NOMO-1 (cell line): ENCODE measurements around the gene B4GALT5.
"Not testable (repeated sequence)": the region's sequence is repeated elsewhere in the genome, so short reads cannot be mapped to it uniquely, and the experiment has no call there.

Experiments
- DNase-seq, 2 experiments: peaks; one replicate each; lab custom pipeline; 2025; ENCODE audit not compliant: unreplicated experiment in 2 of 2; lab: John Stamatoyannopoulos, UW

The B4GALT5 gene

GRCh38 chr20:49633023-49633422 lies 80.7 kb downstream of the B4GALT5 start:
- DNase-seq: no peak

GRCh38 chr20:49631856-49632418 lies 81.7 kb downstream of the B4GALT5 start:
- DNase-seq: no peak

GRCh38 chr20:49631061-49631716 lies 82.5 kb downstream of the B4GALT5 start:
- no peak for DNase-seq

GRCh38 chr20:49630396-49630951 lies 83.2 kb downstream of the B4GALT5 start:
- DNase-seq: no peak

DNA sequence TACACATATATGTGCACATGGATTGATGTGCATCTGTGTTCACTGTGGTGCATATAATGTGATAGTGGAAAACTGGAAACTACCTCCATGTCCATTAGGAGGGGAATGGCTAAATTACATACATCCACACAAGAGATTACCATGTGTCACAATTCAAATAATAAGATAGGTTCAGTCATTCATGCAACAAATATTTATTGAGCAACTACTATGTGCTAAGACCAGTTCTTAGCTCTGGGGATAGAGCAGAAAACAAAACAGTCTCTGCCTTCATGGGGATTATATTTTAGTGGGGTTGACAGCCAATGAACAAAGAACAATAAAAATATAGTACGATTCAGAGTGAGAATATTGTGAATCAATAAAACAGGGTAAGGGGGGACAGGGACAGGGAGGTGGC lies 84.1 kb downstream of the B4GALT5 start:
- no peak for DNase-seq

- DNase-seq: not testable (repeated sequence)
Observed at GRCh38 chr20:49628280-49628679, 85.4 kb downstream of the B4GALT5 start.

DNA sequence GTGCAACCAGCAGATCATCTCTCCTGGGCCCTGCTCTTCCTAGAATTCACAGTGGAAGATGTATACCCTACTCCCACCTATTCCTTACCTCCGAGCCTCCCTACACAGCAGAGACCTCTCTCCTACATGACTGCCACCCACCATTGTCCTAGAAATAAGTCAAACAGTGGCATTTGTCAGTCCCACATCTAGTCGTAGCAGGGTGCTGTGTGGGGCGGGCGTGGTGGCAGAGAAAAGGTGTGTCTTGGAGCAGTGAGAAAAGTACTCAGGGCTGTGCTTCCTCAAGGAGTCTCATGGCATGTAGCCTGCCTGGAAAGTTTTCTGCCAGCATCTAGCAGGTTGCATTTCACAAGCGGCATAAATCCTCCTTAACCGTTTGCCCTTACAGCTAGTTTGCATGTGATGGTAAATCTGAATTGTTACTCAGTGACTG lies 86.3 kb downstream of the B4GALT5 start:
- no peak for DNase-seq

DNA sequence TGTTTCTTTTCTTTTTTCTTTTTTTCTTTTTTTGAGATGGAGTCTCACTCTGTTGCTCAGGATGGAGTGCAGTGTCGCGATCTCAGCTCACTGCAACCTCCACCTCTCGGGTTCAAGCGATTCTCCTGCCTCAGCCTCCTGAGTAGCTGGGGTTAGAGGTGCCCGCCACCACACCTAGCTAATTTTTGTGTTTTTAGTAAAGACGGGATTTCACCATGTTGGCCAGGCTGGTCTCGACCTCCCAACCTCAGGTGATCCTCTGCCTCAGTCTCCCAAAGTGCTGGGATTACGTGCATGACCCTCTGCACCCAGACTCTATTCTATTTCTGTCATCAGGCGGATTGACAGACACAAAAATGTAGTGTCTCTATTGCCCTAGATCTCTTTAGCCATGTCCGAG lies 88.7 kb downstream of the B4GALT5 start:
- not testable (repeated sequence) for DNase-seq

DNA sequence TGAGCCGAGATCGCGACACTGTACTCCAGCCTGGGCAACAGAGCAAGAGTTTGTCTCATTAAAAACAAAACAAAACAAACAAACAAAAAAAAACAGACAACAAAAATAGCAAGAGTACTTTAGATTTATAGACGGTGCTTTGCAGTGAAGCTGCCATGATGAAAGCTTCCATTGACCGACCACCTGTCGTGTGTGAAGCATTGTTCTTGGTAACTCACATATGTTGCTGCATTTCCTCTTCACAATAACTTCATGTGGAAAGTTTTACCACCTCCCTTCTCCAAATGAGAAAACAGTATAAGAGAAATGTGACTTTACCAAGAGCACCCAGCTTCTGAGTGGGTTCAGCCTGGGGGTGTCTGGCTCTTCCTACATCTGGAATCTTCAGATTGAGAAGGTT lies 89.4 kb downstream of the B4GALT5 start:
- no peak for DNase-seq

DNA sequence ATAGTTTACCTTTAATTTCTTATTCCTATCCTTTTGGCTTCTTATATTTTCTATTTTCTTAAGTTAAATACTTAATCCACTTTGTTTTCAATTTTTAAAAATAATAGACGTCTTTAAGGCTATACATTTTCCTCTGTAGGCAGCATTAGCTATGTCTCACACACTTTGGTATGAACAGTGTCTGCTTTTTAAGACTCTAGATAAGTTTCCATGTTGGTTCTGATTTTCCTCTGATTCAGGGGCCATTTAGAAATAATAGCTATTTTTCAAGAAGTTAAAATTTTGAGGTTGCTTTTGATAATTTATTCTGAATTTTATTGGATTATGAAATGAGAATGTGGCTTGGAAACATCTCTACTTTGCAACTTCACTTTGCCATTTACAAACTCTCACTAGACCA lies 91.4 kb downstream of the B4GALT5 start:
- DNase-seq: no peak

GRCh38 chr20:49620364-49621240 lies 93.1 kb downstream of the B4GALT5 start:
- DNase-seq: peak; percentile 39 to 58

DNA sequence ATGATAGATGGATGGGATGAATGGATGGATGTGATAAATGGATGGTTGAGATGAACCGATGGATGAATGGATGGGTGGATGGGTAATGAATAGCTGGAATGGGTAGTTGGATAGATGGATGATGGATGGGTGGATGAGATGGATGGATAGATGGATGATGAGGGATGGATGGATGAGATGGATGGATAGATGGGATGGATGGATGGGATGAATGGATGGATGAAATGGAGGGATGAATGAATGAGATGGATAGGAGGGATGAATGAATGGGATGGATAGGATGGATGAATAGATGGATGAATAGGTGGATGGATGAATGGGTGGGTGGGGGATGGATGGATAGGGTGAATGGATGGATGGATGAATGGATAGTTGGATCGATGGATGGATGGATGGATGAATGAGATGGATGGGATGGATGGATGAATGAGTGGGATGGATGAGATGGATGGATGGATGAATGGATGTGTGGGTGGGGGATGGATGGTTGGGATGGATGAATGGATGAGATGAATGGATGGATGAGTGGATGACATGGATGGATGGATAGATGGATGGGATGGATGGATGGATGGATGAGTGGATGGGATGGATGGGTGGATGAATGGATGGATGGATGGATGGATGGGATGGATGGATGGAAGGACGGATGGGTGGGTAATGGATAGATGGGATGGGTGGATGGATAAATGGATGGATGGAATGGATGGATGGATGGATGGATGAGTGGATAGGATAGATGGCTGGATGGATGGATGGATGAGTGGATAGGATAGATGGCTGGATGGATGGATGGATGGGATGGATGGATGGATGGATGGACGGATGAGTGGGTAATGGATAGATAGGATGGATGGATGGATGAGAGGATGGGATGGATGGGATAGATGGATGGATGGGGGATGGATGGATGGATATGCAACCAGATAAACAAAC lies 94.3 kb downstream of the B4GALT5 start:
- no peak for DNase-seq

- DNase-seq: no peak
Observed at GRCh38 chr20:49618289-49618688, 95.4 kb downstream of the B4GALT5 start.

DNA sequence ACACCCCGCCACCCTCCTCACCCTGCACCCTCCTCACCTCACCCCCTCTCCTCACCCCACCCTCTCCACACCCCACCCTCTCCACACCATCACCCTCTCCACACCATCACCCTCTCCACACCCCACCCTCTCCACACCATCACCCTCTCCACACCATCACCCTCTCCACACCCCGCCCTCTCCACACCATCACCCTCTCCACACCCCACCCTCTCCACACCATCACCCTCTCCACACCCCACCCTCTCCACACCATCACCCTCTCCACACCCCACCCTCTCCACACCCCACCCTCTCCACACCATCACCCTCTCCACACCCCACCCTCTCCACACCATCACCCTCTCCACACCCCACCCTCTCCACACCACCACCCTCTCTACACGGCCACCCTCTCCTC lies 96.3 kb downstream of the B4GALT5 start:
- not testable (repeated sequence) for DNase-seq

GRCh38 chr20:49616154-49617007 lies 97.3 kb downstream of the B4GALT5 start:
- DNase-seq: no peak

DNA sequence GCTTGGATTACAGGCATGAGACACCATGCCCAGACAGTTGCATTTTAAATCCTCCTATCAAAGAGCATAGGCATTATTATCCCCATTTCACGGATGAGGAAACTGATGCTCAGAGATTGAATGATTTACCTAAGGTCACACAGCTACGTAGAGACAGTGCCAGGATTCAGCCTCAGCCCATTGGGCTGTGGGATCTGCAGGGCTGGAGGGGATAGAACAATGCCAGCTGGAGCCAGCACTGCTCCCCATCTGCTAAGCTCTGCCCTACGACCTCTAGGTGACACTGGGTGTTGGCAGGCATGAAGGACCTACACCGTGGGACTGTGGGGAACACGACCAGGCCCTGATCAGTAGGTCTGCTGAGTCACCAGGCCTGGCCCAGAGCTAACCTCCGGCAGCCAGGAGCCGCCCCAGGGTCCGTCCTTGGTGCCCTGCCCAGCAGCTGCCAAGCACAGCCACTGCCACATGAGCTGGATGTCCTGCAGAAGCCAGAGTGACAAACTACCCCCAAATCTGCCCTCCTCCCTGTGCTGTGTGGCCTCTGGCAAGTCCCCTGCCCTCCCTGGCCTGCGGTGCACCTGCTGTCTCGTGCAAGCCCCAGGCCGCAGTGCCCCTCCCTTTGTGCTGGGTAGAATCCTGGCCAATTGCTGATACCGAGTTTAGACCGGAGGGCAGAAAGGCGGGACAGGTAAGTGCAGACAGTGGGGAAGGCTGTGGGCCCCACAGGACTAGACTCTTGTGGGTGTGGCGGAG lies 98.1 kb downstream of the B4GALT5 start:
- DNase-seq: no peak

- DNase-seq: not testable (repeated sequence)
Observed at GRCh38 chr20:49615051-49615400, 98.7 kb downstream of the B4GALT5 start.

GRCh38 chr20:49614338-49615050 lies 99.2 kb downstream of the B4GALT5 start:
- no peak for DNase-seq
